GM18499 (cell line): ENCODE measurements around the gene IGF2BP1.
"Not testable (repeated sequence)": the region's sequence is repeated elsewhere in the genome, so short reads cannot be mapped to it uniquely, and the experiment has no call there.

Experiments
- ATAC-seq: cut with Tn5 transposase; IDR thresholded peaks from one replicate; pipeline ENCODE4 v1.9.1; 2021; ENCODE audit warnings: moderate number of reproducible peaks; ENCODE audit not compliant: insufficient read depth, unreplicated experiment

Gene IGF2BP1

GRCh38 chr17:49016775-49017463 lies 19.7 kb downstream of the IGF2BP1 start:
- ATAC-seq: no peak

- ATAC-seq: no peak
Observed at GRCh38 chr17:49018116-49018612, 21.0 kb downstream of the IGF2BP1 start.

- ATAC-seq: no peak
Observed at GRCh38 chr17:49018748-49019147, 21.6 kb downstream of the IGF2BP1 start.

GRCh38 chr17:49020609-49021008 lies 23.4 kb downstream of the IGF2BP1 start:
- ATAC-seq: no peak

GRCh38 chr17:49021095-49021767 lies 24.0 kb downstream of the IGF2BP1 start:
- ATAC-seq: no peak

GRCh38 chr17:49021768-49022103 lies 24.6 kb downstream of the IGF2BP1 start:
- ATAC-seq: no peak

GRCh38 chr17:49022391-49022941 lies 25.3 kb downstream of the IGF2BP1 start:
- no peak for ATAC-seq

- ATAC-seq: no peak
Observed at GRCh38 chr17:49024523-49024922, 27.3 kb downstream of the IGF2BP1 start.

GRCh38 chr17:49026447-49026846 lies 29.3 kb downstream of the IGF2BP1 start:
- ATAC-seq: not testable (repeated sequence)

GRCh38 chr17:49028271-49028670 lies 31.1 kb downstream of the IGF2BP1 start:
- ATAC-seq: no peak

- no peak for ATAC-seq
Observed at GRCh38 chr17:49029801-49030200, 32.6 kb downstream of the IGF2BP1 start.

- ATAC-seq: no peak
Observed at GRCh38 chr17:49031965-49032928, 35.1 kb downstream of the IGF2BP1 start.

GRCh38 chr17:49035470-49036269 lies 38.5 kb downstream of the IGF2BP1 start:
- ATAC-seq: no peak

GRCh38 chr17:49036270-49036626 lies 39.1 kb downstream of the IGF2BP1 start:
- ATAC-seq: no peak

- ATAC-seq: no peak
Observed at GRCh38 chr17:49038138-49038537, 41.0 kb downstream of the IGF2BP1 start.

- no peak for ATAC-seq
Observed at GRCh38 chr17:49038544-49038943, 41.4 kb downstream of the IGF2BP1 start.

GRCh38 chr17:49039518-49039917 lies 42.3 kb downstream of the IGF2BP1 start:
- not testable (repeated sequence) for ATAC-seq

- ATAC-seq: no peak
Observed at GRCh38 chr17:49041527-49041926, 44.3 kb downstream of the IGF2BP1 start.

GRCh38 chr17:49045376-49045775 lies 48.2 kb downstream of the IGF2BP1 start:
- ATAC-seq: no peak

GRCh38 chr17:49046912-49047311 lies 49.7 kb downstream of the IGF2BP1 start:
- ATAC-seq: no peak
